H1 (cell line): ENCODE data around the gene TMEM17. TPM values are rescaled to one million over a fixed set of nuclear protein-coding genes. Genes with fewer than 3 reads are reported as not detected.

Experiments used
- CTCF ChIA-PET: fragments of 300-600 bp; sonication (Branson Sonifier 250); formaldehyde crosslinking; loops from one replicate; lab custom pipeline; 2021; ENCODE audit not compliant: partially characterized antibody; lab: Charles Lee
- POLR2A ChIA-PET: fragments of 300-600 bp; sonication (Branson Sonifier 250); formaldehyde crosslinking; loops from one replicate; lab custom pipeline; 2021; ENCODE audit warnings: inconsistent platforms; ENCODE audit not compliant: partially characterized antibody; lab: Charles Lee
- DNase-seq, 2 experiments: peaks; one replicate each; pipeline versions ENCODE4 v3.0.0 to v3.0.0-alpha.2; 2010 to 2022; ENCODE audit warnings: low spot score in 2 of 2, low read depth in 1 of 2, mixed read lengths in 1 of 2
- FAIRE-seq: peaks from 2 replicates; lab custom pipeline; 2011; peaks lifted over from hg19 to GRCh38; lab: Jason Lieb, UNC
- H2AFZ ChIP-seq: 2 replicates; pipeline ENCODE4 v1.8.1; 2012; ENCODE audit warnings: low read length, inconsistent platforms
- H2AK5ac ChIP-seq: 2 replicates; pipeline ENCODE4 v1.6.1; 2013; ENCODE audit warnings: low read depth, low read length
- H2BK120ac ChIP-seq: replicated peaks from 2 replicates; pipeline ENCODE3; 2013; ENCODE audit warnings: low read depth, low read length, inconsistent platforms
- H2BK12ac ChIP-seq: 2 replicates; pipeline ENCODE4 v1.6.1; 2013; ENCODE audit warnings: low read depth, low read length
- H2BK15ac ChIP-seq: 2 replicates; pipeline ENCODE4 v1.6.1; 2013; ENCODE audit warnings: low read length
- H2BK20ac ChIP-seq: 2 replicates; pipeline ENCODE4 v1.6.1; 2013; ENCODE audit warnings: low read length
- H2BK5ac ChIP-seq: 2 replicates; pipeline ENCODE4 v1.6.1; 2013; ENCODE audit warnings: low read depth, low read length
- H3K14ac ChIP-seq: 2 replicates; pipeline ENCODE4 v1.6.1; 2013; ENCODE audit warnings: inconsistent platforms; ENCODE audit not compliant: insufficient read length
- H3K18ac ChIP-seq: 2 replicates; pipeline ENCODE4 v1.6.1; 2013; ENCODE audit warnings: low read length; ENCODE audit errors: extremely low read depth
- H3K23ac ChIP-seq: 2 replicates; pipeline ENCODE4 v1.6.1; 2013; ENCODE audit warnings: inconsistent platforms; ENCODE audit not compliant: insufficient read length
- H3K23me2 ChIP-seq: 2 replicates; pipeline ENCODE4 v1.6.1; 2013; ENCODE audit warnings: low read depth, low read length
- H3K27ac ChIP-seq: 2 replicates; pipeline ENCODE4 v1.6.1; 2011; ENCODE audit warnings: low read depth, low read length, inconsistent platforms
- H3K27me3 ChIP-seq, 4 experiments: replicated peaks in 1 of 4; 1 replicate in 1 of 4; 2 replicates in 3 of 4; pipeline versions ENCODE4 v1.6.1 to v1.8.1; 2011 to 2013; ENCODE audit warnings: low read length in 3 of 4, mild to moderate bottlenecking in 3 of 4, inconsistent platforms in 2 of 4, mixed read lengths in 2 of 4, moderate library complexity in 1 of 4; ENCODE audit not compliant: control insufficient read depth in 3 of 4, insufficient read depth in 3 of 4; ENCODE audit errors: extremely low read depth in 1 of 4
- H3K36me3 ChIP-seq, 4 experiments: 2 replicates each; pipeline versions ENCODE4 v1.6.1 to v1.8.1; 2011 to 2013; ENCODE audit warnings: mild to moderate bottlenecking in 4 of 4, low read length in 3 of 4, moderate library complexity in 2 of 4, control low read depth in 1 of 4, inconsistent platforms in 1 of 4; ENCODE audit not compliant: insufficient read depth in 4 of 4, control insufficient read depth in 2 of 4
- H3K4ac ChIP-seq: replicated peaks from 2 replicates; pipeline ENCODE3; 2013; ENCODE audit warnings: low read length, low read depth, mixed read lengths, inconsistent platforms; ENCODE audit not compliant: insufficient read length
- H3K4me1 ChIP-seq, 4 experiments: replicated peaks in 1 of 4; 1 replicate in 1 of 4; 2 replicates in 3 of 4; pipeline versions ENCODE4 v1.6.1 to v1.8.1; 2011 to 2013; ENCODE audit warnings: low read length in 3 of 4, inconsistent platforms in 2 of 4, mixed read lengths in 1 of 4; ENCODE audit not compliant: insufficient read depth in 4 of 4, control insufficient read depth in 3 of 4
- H3K4me2 ChIP-seq, 2 experiments: 2 replicates each; pipeline versions ENCODE4 v1.6.1 to v1.8.1; 2011 to 2013; ENCODE audit warnings: low read depth in 2 of 2, low read length in 2 of 2, control low read depth in 1 of 2, inconsistent platforms in 1 of 2, mild to moderate bottlenecking in 1 of 2; ENCODE audit not compliant: insufficient read depth in 1 of 2
- H3K4me3 ChIP-seq, 4 experiments: fragments of 200-600, 300-600 bp in 1 of 4; sonication (generic), shearing (Covaris generic), sonication (Bioruptor Twin) in 1 of 4; 2 replicates each; pipeline versions ENCODE4 v1.5.1 to v1.8.1; 2011 to 2016; ENCODE audit warnings: low read length in 4 of 4, low read depth in 3 of 4, control low read depth in 2 of 4, inconsistent platforms in 2 of 4, mild to moderate bottlenecking in 2 of 4, mixed read lengths in 1 of 4, moderate library complexity in 1 of 4; ENCODE audit not compliant: insufficient read depth in 2 of 4; ENCODE audit errors: extremely low read depth in 1 of 4
- H3K56ac ChIP-seq: replicated peaks from 2 replicates; pipeline ENCODE3; 2013; ENCODE audit warnings: low read depth, mild to moderate bottlenecking, mixed read lengths, low read length, inconsistent platforms; ENCODE audit not compliant: insufficient read length
- H3K79me1 ChIP-seq: 2 replicates; pipeline ENCODE4 v1.6.1; 2013; ENCODE audit warnings: low read depth, low read length, control low read depth
- H3K79me2 ChIP-seq, 2 experiments: 2 replicates each; pipeline versions ENCODE4 v1.6.1 to v1.8.1; 2012 to 2013; ENCODE audit warnings: low read length in 2 of 2, mild to moderate bottlenecking in 2 of 2, inconsistent platforms in 1 of 2; ENCODE audit not compliant: insufficient read depth in 2 of 2, control insufficient read depth in 1 of 2
- H3K9ac ChIP-seq, 4 experiments: replicated peaks in 1 of 4; 1 replicate in 1 of 4; 2 replicates in 3 of 4; pipeline versions ENCODE4 v1.6.1 to v1.8.1; 2011 to 2013; ENCODE audit warnings: low read depth in 3 of 4, low read length in 3 of 4, control low read depth in 2 of 4, mild to moderate bottlenecking in 2 of 4, moderate library complexity in 2 of 4, inconsistent platforms in 1 of 4; ENCODE audit errors: extremely low read depth in 1 of 4
- H3K9me3 ChIP-seq, 2 experiments: 2 replicates each; pipeline versions ENCODE4 v1.6.1 to v1.8.1; 2012 to 2013; ENCODE audit warnings: mild to moderate bottlenecking in 2 of 2, moderate library complexity in 2 of 2, control low read depth in 1 of 2, inconsistent platforms in 1 of 2, low read depth in 1 of 2, low read length in 1 of 2, mixed read lengths in 1 of 2; ENCODE audit not compliant: insufficient read depth in 2 of 2
- H4K20me1 ChIP-seq, 2 experiments: replicated peaks in 1 of 2; 2 replicates each; pipeline versions ENCODE3 to v1.8.1; 2011 to 2013; ENCODE audit warnings: inconsistent platforms in 2 of 2, low read length in 2 of 2, mild to moderate bottlenecking in 1 of 2; ENCODE audit not compliant: insufficient read depth in 2 of 2, control insufficient read depth in 1 of 2
- H4K5ac ChIP-seq: 2 replicates; pipeline ENCODE4 v1.6.1; 2013; ENCODE audit warnings: low read length, low read depth, mixed read lengths, inconsistent platforms; ENCODE audit not compliant: insufficient read length
- H4K8ac ChIP-seq: 2 replicates; pipeline ENCODE4 v1.8.0; 2013; ENCODE audit warnings: mild to moderate bottlenecking, moderate library complexity, low read length, inconsistent platforms; ENCODE audit not compliant: insufficient read depth; ENCODE audit errors: extremely low read depth
- H4K91ac ChIP-seq: replicated peaks from 2 replicates; pipeline ENCODE3; 2013; ENCODE audit warnings: low read length, mixed read lengths, inconsistent platforms; ENCODE audit not compliant: insufficient read length
- JUND ChIP-seq: IDR thresholded peaks from 2 replicates; pipeline ENCODE4 v1.6.1; 2011; ENCODE audit warnings: mild to moderate bottlenecking, improper control_type of control experiment, low read length
- WGBS, 2 experiments: shearing (Covaris generic) in 1 of 2; methylation state at CpG; one replicate each; pipeline versions ENCODE4 v1.1.6 to v1.1.7; 2013 to 2015; ENCODE audit warnings: low lambda C conversion rate in 2 of 2, mixed read lengths in 2 of 2, inconsistent platforms in 1 of 2, low coverage in 1 of 2, missing lambda C conversion rate in 1 of 2; ENCODE audit not compliant: insufficient replicate concordance in 2 of 2, insufficient coverage in 1 of 2, insufficient read length in 1 of 2; ENCODE audit errors: extremely low coverage in 1 of 2, missing lambda C conversion rate in 1 of 2; 5-methylcytosine and 5-hydroxymethylcytosine counted together
- polyA plus RNA-seq, 7 experiments: library from polyadenylated mRNA; depleted of rRNA in 3 of 7; stranded (reverse) in 5 of 7; unstranded in 2 of 7; fragments of >200 nt in 5 of 7; fragments of 200-250 nt in 2 of 7; gene quantifications; 1 replicate in 5 of 7; 2 replicates in 1 of 7; 4 replicates in 1 of 7; pipeline versions ENCODE4 v1.2.1 to v1.2.3, GENCODE V29; 2011 to 2013; ENCODE audit warnings: missing spikeins in 2 of 7, mixed read lengths in 2 of 7
- total RNA-seq: library from RNA; stranded (reverse); fragmentation: NEBNext Ultra II Directional; extraction: Animal tissue kit (Norgen Biotek cat#: 25700); gene quantifications from 2 replicates; pipeline ENCODE4 v1.2.1, GENCODE V29; 2021

TMEM17 gene
- total and polyA plus RNA-seq, 2 of the 8 experiments (the other 6 are each of a cell fraction or from before 2014, with no cell fraction given) = 0.69 to 1.2 TPM

- Histone ChIP-seq H3K4ac (no peak overlapping the region), H4K5ac (no peak overlapping the region), H3K56ac (no peak overlapping the region), H3K4me2 (no peak overlapping the region), H2BK120ac (no peak overlapping the region), H3K14ac (no peak overlapping the region), H3K4me3 (no peak overlapping the region), H2BK20ac (no peak overlapping the region), H3K36me3 (no peaks in the 10 kb centered on the region), H2BK5ac (no peak overlapping the region), H4K20me1 (no peaks in the 10 kb centered on the region), H2BK12ac (no peak overlapping the region), H3K9me3 (no peaks in the 10 kb centered on the region), H3K27ac (no peak overlapping the region), H2AK5ac (no peak overlapping the region), H3K4me1 (no peaks in the 10 kb centered on the region), H3K79me1 (no peaks in the 10 kb centered on the region), H3K18ac (no peak overlapping the region), H3K23me2 (no peaks in the 10 kb centered on the region), H3K9ac (no peak overlapping the region), H2BK15ac (no peak overlapping the region), H4K91ac (no peak overlapping the region), H3K27me3 (no peaks in the 10 kb centered on the region), H2AFZ (no peak overlapping the region), H3K79me2 (no peaks in the 10 kb centered on the region), H4K8ac (no peak overlapping the region), H3K23ac (no peak overlapping the region)
- CTCF ChIA-PET = interaction anchor here (1.1 to 1.3 kb wide), 2 partner anchors 14 to 35 kb away, joined by 3 read pairs; no protein-coding TSS in a partner anchor
- DNase-seq = no peak
- no peak for FAIRE-seq
- TF ChIP-seq JUND = no peak
- WGBS, 2 experiments = 57% methylated on average over 2 of the region's 2 CpGs; no CpG with 5 or more reads in 1 of the 2 experiments
- POLR2A ChIA-PET = interaction anchor here (0.9 kb wide), 1 partner anchor 14 kb away, joined by 3 read pairs; the partner anchor contains the start of gene TMEM17
Measured at GRCh38 chr2:62492048-62492447, 13.9 kb downstream of the TMEM17 start.
